WERI-Rb-1 (cell line): ENCODE data around the gene HAUS2.
A peak's percentile ranks its signal among the peaks of the same experiment; 100 is the strongest.

Experiments used
- DNase-seq: peaks from one replicate; pipeline ENCODE4 v3.0.0-alpha.2; 2020
- H3K27ac ChIP-seq: fragments of 250-450 bp; sonication (Bioruptor Pico); 2 replicates; pipeline ENCODE4 v1.5.1; 2020; ENCODE audit warnings: mild to moderate bottlenecking, moderate library complexity
- H3K27me3 ChIP-seq: fragments of 250-450 bp; sonication (Bioruptor Pico); 2 replicates; pipeline ENCODE4 v1.5.1; 2021; ENCODE audit warnings: mild to moderate bottlenecking, low read depth, moderate library complexity; ENCODE audit not compliant: insufficient read depth, severe bottlenecking
- H3K36me3 ChIP-seq: fragments of 250-450 bp; sonication (Bioruptor Pico); 2 replicates; pipeline ENCODE4 v1.5.1; 2020; ENCODE audit warnings: mild to moderate bottlenecking, moderate library complexity
- H3K4me3 ChIP-seq: 2 replicates; pipeline ENCODE4 v1.5.1; 2011; ENCODE audit warnings: low read depth, mild to moderate bottlenecking, control low read depth, low read length
- H3K9me3 ChIP-seq: fragments of 250-450 bp; sonication (Bioruptor Pico); 2 replicates; pipeline ENCODE4 v1.5.1; 2021; ENCODE audit warnings: mild to moderate bottlenecking, moderate library complexity; ENCODE audit not compliant: severe bottlenecking
- CTCF ChIP-seq: IDR thresholded peaks from 2 replicates; pipeline ENCODE4 v1.5.1; 2011; ENCODE audit warnings: low read depth, mild to moderate bottlenecking, control low read depth, inconsistent platforms, low read length

Gene HAUS2

GRCh38 chr15:42577514-42578031 is 28.9 kb downstream of the HAUS2 start:
- Histone ChIP-seq H3K27ac (no peak overlapping the region; the same call in 1 of the 2 replicates), H3K9me3 (no peaks in the 10 kb centered on the region), H3K36me3 (peaks cover 5% of the 10 kb centered on the region; the same call in 1 of the 2 replicates), H3K27me3 (no peaks in the 10 kb centered on the region), H3K4me3 (no peak overlapping the region; the same call in 1 of the 2 replicates)
- DNase-seq: peak; percentile 81
- TF ChIP-seq CTCF: no peak

- no peak for TF ChIP-seq CTCF
Measured at GRCh38 chr15:42578984-42579537, 30.4 kb downstream of the HAUS2 start.

GRCh38 chr15:42581272-42581730 is 32.7 kb downstream of the HAUS2 start:
- Histone ChIP-seq H3K27me3 (no peaks in the 10 kb centered on the region), H3K9me3 (no peaks in the 10 kb centered on the region), H3K4me3 (no peak overlapping the region), H3K36me3 (peaks cover 6% of the 10 kb centered on the region), H3K27ac (no peak overlapping the region)
- no peak for TF ChIP-seq CTCF
- DNase-seq: no peak

More at GRCh38 chr15:42578984-42579537, 30.4 kb downstream of the HAUS2 start:
- no peaks in the 10 kb centered on the region for H3K9me3 ChIP-seq
- no peak overlapping the region for H3K4me3 ChIP-seq
- H3K27me3 ChIP-seq: no peaks in the 10 kb centered on the region
- DNase-seq: no peak
- no peak overlapping the region for H3K27ac ChIP-seq
- H3K36me3 ChIP-seq: peaks cover 5% of the 10 kb centered on the region; the same call in 1 of the 2 replicates

GRCh38 chr15:42582569-42583375 is 34.1 kb downstream of the HAUS2 start:
- Histone ChIP-seq H3K36me3 (peaks cover 17% of the 10 kb centered on the region), H3K4me3 (no peak overlapping the region), H3K27ac (no peak overlapping the region), H3K9me3 (no peaks in the 10 kb centered on the region), H3K27me3 (no peaks in the 10 kb centered on the region)
- TF ChIP-seq CTCF: no peak
- no peak for DNase-seq

GRCh38 chr15:42584031-42584765 is 35.6 kb downstream of the HAUS2 start:
- peak; percentile 23 for DNase-seq
- Histone ChIP-seq H3K27me3 (no peaks in the 10 kb centered on the region), H3K27ac (peak overlapping the region; percentile 9; the same call in 1 of the 2 replicates), H3K9me3 (no peaks in the 10 kb centered on the region), H3K4me3 (no peak overlapping the region), H3K36me3 (peaks cover 18% of the 10 kb centered on the region)
- no peak for TF ChIP-seq CTCF
